ENCODE data around the gene APOA1.

- TF ChIP-seq EZH2 (IDR thresholded peaks at IDR 0.05; ENCODE audit: insufficient read depth, poor library complexity, severe bottlenecking) (no peak), EZH2phosphoT487 (IDR thresholded peaks at IDR 0.05; ENCODE audit: insufficient read depth, low read depth) (no peak)
Measured at GRCh38 chr11:116852261-116853031, 15.0 kb upstream of the APOA1 start.
